ENCODE data around the gene ITGA1.
"Not testable (repeated sequence)": the region's sequence is repeated elsewhere in the genome, so short reads cannot be mapped to it uniquely, and the experiment has no call there.

ITGA1 gene

GRCh38 chr5:52948418-52949076 lies 160.8 kb downstream of the ITGA1 start:
- peak; percentile 18 for DNase-seq
- Mint-ChIP-seq H3K27me3 (peaks cover 0 to 4% of the 10 kb centered on the region in 2 donors), H3K9me3 (no peaks in the 10 kb centered on the region), H3K27ac (no peak overlapping the region), H3K4me3 (no peak overlapping the region), H3K4me1 (peaks cover 5 to 8% of the 10 kb centered on the region in 2 donors), H3K36me3 (no peaks in the 10 kb centered on the region)
- peak; percentile 98 for ATAC-seq (replicated peaks)

- no peaks in the 10 kb centered on the region for H3K36me3 Mint-ChIP-seq
- no peak overlapping the region for H3K27ac Mint-ChIP-seq
- H3K4me1 Mint-ChIP-seq, result peaks cover 5 to 8% of the 10 kb centered on the region in 2 donors
- no peak overlapping the region for H3K4me3 Mint-ChIP-seq
- H3K9me3 Mint-ChIP-seq, result no peaks in the 10 kb centered on the region
- H3K27me3 Mint-ChIP-seq, result no peaks in the 10 kb centered on the region
- ATAC-seq (replicated peaks) (no peak), DNase-seq (no peak)
These were observed 163.0 kb downstream of the ITGA1 start for GRCh38 chr5:52950686-52951085.

GRCh38 chr5:52952483-52952882 lies 164.8 kb downstream of the ITGA1 start:
- no peak for DNase-seq
- no peaks in the 10 kb centered on the region for H3K27me3 Mint-ChIP-seq
- H3K4me1 Mint-ChIP-seq, result peaks cover 5 to 8% of the 10 kb centered on the region in 2 donors
- no peak for ATAC-seq (replicated peaks)
- no peak overlapping the region for H3K27ac Mint-ChIP-seq
- no peak overlapping the region for H3K4me3 Mint-ChIP-seq
- H3K36me3 Mint-ChIP-seq, result no peaks in the 10 kb centered on the region
- H3K9me3 Mint-ChIP-seq, result no peaks in the 10 kb centered on the region

- DNase-seq (no peak), ATAC-seq (replicated peaks) (no peak)
- H3K4me3 Mint-ChIP-seq, result no peak overlapping the region
- H3K4me1 Mint-ChIP-seq, result no peaks in the 10 kb centered on the region
- peaks cover 6 to 7% of the 10 kb centered on the region in 2 donors for H3K9me3 Mint-ChIP-seq
- H3K27me3 Mint-ChIP-seq, result peaks cover 0 to 8% of the 10 kb centered on the region in 2 donors
- no peak overlapping the region for H3K27ac Mint-ChIP-seq
- no peaks in the 10 kb centered on the region for H3K36me3 Mint-ChIP-seq
These were observed 168.3 kb downstream of the ITGA1 start for GRCh38 chr5:52956014-52956413.

DNA sequence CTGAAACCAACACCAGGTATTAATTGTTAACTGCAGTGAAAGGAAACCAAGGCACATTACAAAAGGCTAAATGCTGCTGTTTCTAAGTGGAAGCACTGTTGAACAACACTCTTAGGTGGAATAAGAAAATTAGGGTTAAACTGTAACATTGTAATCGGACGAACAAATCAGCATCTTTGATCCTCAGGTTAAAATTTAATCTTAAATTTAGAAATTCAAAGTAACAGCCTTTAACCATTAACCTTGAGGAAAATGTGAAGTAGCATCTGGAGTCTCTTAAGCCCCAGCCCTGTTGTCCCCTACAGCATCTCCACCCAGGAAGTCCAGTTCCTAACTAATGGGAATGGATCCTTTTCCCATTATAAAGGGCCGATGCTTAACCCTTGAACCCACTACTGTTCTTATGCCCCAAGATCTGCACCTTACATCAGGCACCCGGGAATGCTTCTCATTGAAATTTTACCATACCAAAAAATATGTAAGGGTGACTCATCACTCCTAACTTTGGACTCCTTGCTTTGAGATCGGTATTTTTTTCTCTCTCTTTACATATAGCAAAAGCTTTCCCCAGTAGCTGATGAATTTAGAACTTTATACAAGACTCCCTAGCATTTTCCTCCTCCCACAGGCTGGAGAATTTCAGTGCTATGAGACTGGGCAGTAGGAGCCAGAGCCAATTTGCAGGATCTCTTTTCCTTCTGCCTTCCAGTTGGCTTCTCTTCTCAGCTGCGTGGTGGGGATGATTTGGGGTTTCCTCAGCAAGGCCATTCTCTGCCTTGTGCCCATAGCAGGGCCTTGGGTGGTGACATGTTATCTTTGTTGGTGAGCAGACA lies 169.4 kb downstream of the ITGA1 start:
- ATAC-seq (replicated peaks), result no peak
- no peak for DNase-seq
- peaks cover 6 to 9% of the 10 kb centered on the region in 2 donors for H3K9me3 Mint-ChIP-seq
- no peaks in the 10 kb centered on the region for H3K4me1 Mint-ChIP-seq
- no peak overlapping the region for H3K27ac Mint-ChIP-seq
- H3K36me3 Mint-ChIP-seq, result no peaks in the 10 kb centered on the region
- H3K4me3 Mint-ChIP-seq, result no peak overlapping the region
- H3K27me3 Mint-ChIP-seq, result peaks cover 4 to 8% of the 10 kb centered on the region in 2 donors

- Mint-ChIP-seq H3K9me3 (peaks cover 6 to 9% of the 10 kb centered on the region in 2 donors), H3K36me3 (no peaks in the 10 kb centered on the region), H3K4me1 (no peaks in the 10 kb centered on the region), H3K4me3 (no peak overlapping the region), H3K27me3 (peaks cover 8 to 9% of the 10 kb centered on the region in 2 donors), H3K27ac (no peak overlapping the region)
- no peak for ATAC-seq (replicated peaks)
- DNase-seq, result no peak
These were observed 173.6 kb downstream of the ITGA1 start for GRCh38 chr5:52961274-52961681.

- Mint-ChIP-seq H3K4me1 (no peaks in the 10 kb centered on the region), H3K9me3 (peaks cover 11% of the 10 kb centered on the region in 2 donors), H3K4me3 (no peak overlapping the region), H3K27me3 (peaks cover 9 to 12% of the 10 kb centered on the region in 2 donors), H3K27ac (no peak overlapping the region), H3K36me3 (no peaks in the 10 kb centered on the region)
- DNase-seq, result no peak
- ATAC-seq (replicated peaks), result no peak
These were observed 175.9 kb downstream of the ITGA1 start for GRCh38 chr5:52963636-52964035.

GRCh38 chr5:52964138-52964537 lies 176.4 kb downstream of the ITGA1 start:
- Mint-ChIP-seq H3K4me3 (no peak overlapping the region), H3K27me3 (peaks cover 9 to 17% of the 10 kb centered on the region in 2 donors), H3K9me3 (peaks cover 16% of the 10 kb centered on the region in 2 donors), H3K4me1 (no peaks in the 10 kb centered on the region), H3K27ac (no peak overlapping the region), H3K36me3 (no peaks in the 10 kb centered on the region)
- no peak for ATAC-seq (replicated peaks)
- no peak for DNase-seq

- not testable (repeated sequence) for H3K36me3 Mint-ChIP-seq; H3K27ac Mint-ChIP-seq; DNase-seq; H3K4me1 Mint-ChIP-seq; H3K9me3 Mint-ChIP-seq; H3K4me3 Mint-ChIP-seq; ATAC-seq (replicated peaks)
- peaks cover 13 to 25% of the 10 kb centered on the region in 2 donors for H3K27me3 Mint-ChIP-seq
These were observed 188.4 kb downstream of the ITGA1 start for GRCh38 chr5:52976157-52976556.

DNA sequence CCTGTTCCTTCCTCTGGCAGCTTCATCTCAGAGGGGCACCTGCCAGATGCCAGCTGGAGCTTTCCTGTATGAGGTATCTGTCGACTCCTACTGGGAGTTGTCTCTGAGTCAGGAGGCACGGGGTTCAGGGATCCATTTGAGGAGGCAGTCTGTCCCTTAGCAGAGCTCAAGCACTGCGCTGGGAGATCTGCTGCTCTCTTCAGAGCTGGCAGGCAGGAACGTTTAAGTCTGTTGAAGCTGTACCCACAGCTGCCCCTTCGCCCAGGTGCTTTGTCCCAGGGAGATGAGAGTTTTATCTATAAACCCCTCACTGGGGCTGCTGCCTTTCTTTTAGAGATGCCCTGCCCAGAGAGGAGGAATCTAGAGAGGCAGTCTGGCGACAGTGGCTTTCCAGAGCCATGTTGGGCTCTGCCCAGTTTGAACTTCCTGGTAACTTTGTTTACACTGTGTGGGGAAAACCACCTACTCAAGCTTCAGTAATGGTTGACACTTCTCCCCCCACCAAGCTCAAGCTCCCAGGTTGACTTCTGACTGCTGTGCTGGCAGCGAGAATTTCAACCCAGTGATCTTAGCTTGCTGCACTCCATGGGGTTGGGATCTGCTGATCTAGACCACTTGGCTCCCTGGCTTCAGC lies 189.7 kb downstream of the ITGA1 start:
- Mint-ChIP-seq H3K9me3 (peaks cover 0 to 2% of the 10 kb centered on the region in 2 donors), H3K27me3 (peaks cover 13 to 21% of the 10 kb centered on the region in 2 donors), H3K4me3 (no peak overlapping the region), H3K4me1 (no peaks in the 10 kb centered on the region), H3K36me3 (peaks cover 0 to 1% of the 10 kb centered on the region in 2 donors), H3K27ac (no peak overlapping the region)
- ATAC-seq (replicated peaks), result no peak
- DNase-seq, result no peak

DNA sequence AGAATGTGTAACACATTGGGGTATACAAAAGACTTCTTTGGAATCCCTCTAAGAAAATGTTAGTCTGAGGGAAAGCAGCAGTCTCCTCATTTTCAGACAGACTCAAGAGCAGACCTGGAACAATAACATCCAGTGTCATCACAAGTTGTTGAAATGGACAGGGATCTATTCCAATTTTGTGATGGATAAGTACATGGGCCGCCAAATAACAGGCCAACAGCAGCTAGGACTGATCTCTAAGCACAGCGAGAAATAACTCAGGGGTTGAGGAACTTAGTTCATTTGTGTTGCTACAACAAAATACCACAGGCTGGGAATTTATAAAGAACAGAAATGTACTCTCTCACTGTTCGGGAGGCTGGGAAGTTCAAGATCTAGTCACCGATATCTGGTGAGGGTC lies 193.8 kb downstream of the ITGA1 start:
- no peaks in the 10 kb centered on the region for H3K36me3 Mint-ChIP-seq
- no peaks in the 10 kb centered on the region for H3K4me1 Mint-ChIP-seq
- H3K27ac Mint-ChIP-seq, result no peak overlapping the region
- H3K27me3 Mint-ChIP-seq, result peaks cover 18 to 25% of the 10 kb centered on the region in 2 donors
- no peaks in the 10 kb centered on the region for H3K9me3 Mint-ChIP-seq
- DNase-seq (no peak), ATAC-seq (replicated peaks) (no peak)
- no peak overlapping the region for H3K4me3 Mint-ChIP-seq

- no peak overlapping the region for H3K27ac Mint-ChIP-seq
- no peak for ATAC-seq (replicated peaks)
These were observed 196.3 kb downstream of the ITGA1 start for GRCh38 chr5:52983731-52984636.

GRCh38 chr5:52985306-52985705 lies 197.6 kb downstream of the ITGA1 start:
- Mint-ChIP-seq H3K4me3 (no peak overlapping the region), H3K27me3 (peaks cover 36 to 40% of the 10 kb centered on the region in 2 donors), H3K4me1 (peaks cover 5 to 8% of the 10 kb centered on the region in 2 donors), H3K27ac (no peak overlapping the region), H3K36me3 (no peaks in the 10 kb centered on the region), H3K9me3 (no peaks in the 10 kb centered on the region)
- ATAC-seq (replicated peaks), result no peak
- DNase-seq, result no peak

More at GRCh38 chr5:52983731-52984636, 196.3 kb downstream of the ITGA1 start:
- H3K27me3 Mint-ChIP-seq, result peaks cover 33 to 42% of the 10 kb centered on the region in 2 donors
- no peaks in the 10 kb centered on the region for H3K36me3 Mint-ChIP-seq
- no peaks in the 10 kb centered on the region for H3K9me3 Mint-ChIP-seq
- DNase-seq, result no peak
- H3K4me3 Mint-ChIP-seq, result no peak overlapping the region
- peaks cover 0 to 3% of the 10 kb centered on the region in 2 donors for H3K4me1 Mint-ChIP-seq
